Central memory CD4-positive, alpha-beta T cell (primary cell): Measurements from ENCODE around the gene NR1D2.
"Not testable (repeated sequence)": the region's sequence is repeated elsewhere in the genome, so short reads cannot be mapped to it uniquely, and the experiment has no call there.

Experiments used
- DNase-seq: peaks from one replicate; pipeline ENCODE4 v3.0.0; 2022

NR1D2 gene

DNA sequence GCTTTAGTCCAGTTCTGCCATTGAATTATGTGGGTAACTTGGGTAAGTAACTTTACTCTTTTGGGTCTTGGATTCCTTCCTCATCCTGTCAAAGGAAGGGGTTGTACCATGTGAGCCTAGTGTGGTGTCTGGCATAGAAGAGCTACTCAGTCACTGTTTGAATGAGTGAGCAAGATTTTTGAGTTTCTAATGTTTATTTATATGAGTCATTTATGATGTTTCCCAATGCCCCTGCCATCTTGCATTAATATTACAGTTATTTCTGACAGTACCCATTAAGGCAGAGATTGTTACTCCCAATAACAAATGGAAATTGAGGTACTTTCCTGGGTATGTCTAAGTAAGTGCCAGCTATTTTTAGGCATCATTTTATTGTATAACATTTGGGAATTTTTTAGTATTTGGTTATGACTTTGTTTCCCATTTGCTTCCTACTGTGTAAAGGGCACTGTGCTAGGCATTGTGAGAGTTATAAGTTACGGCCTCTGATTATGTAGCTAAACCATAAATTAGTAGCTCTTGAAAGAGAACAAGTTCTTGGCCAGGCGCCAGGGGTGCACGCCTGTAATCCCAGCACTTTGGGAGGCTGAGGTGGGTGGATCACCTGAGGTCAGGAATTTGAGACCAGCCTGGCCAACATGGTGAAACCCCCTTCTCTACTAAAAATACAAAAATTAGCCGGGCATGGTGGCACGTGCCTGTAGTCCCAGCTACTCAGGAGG lies 23.5 kb downstream of the NR1D2 start:
- DNase-seq: no peak

DNA sequence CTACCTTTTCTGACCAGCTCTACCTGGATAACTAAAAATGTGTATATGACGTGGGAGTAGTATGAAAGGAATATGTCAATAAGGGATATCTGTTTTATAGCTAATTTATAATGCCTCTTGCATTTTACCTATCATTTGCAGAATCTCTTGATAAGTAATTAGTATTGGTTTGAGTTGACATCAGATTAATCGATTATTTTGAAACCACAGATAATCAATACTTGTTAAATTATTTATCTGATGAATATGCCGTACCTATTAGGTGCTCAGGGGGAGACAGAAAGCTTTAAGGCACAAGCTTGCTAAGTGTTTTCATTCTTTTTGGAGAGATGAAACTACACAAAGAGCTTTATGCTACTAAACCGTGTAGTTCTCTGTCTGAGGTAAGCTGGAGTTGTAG lies 24.3 kb downstream of the NR1D2 start:
- DNase-seq: no peak

DNA sequence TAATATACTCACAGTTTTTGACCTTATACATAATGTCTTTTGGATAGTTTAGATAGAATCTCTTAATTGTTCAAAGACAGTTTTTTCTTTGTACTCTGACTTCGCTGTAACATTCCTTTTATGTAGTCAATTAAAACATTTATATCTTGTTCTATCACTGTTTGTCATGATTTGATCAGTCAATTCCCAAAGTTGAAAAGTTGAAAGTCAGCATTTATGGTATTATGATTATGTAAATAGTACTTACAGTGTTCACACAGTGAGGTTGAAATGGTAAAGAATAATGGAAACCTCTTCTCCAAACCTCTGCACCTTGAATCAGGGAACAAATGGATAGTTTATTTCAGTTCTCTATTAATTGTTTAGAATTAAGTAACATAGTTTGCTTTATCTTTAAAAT lies 26.6 kb downstream of the NR1D2 start:
- no peak for DNase-seq

DNA sequence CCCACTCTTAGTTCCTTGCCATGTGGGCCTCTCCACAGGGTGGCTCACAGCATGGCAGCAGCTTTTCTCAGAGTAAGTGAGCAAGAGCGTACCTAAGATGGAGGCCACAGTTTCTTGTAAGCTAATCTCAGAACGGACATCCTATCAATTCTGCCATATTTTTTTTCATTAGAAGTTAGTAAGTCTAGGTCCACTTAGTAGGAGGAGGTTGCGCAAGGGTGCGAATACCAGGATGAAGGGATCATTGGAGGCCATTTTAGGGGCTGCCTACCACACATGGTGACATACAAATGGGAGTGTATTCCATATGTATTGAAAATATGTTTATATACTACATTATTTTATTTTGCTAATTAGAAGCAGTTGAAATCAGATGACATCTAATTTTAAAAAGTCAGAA lies 31.5 kb downstream of the NR1D2 start:
- no peak for DNase-seq

DNA sequence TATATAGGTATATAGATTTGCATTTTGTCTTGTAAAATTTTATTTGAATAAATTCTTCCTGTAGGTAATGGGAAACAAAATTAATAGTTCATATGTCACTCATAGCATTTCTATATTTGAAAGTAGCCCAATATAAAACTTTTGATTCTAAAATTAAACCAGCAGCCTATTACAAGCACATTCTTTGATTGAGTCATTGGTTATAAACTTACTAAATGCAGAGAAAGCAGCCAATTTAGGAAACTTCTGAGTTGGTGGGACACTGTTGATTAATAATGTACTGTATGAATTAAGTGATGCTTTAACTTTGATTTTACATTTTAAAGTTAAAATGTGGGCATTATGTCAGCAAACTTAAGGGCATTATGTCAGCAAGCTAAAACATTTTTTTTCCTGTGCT lies 34.5 kb downstream of the NR1D2 start:
- DNase-seq: no peak

DNA sequence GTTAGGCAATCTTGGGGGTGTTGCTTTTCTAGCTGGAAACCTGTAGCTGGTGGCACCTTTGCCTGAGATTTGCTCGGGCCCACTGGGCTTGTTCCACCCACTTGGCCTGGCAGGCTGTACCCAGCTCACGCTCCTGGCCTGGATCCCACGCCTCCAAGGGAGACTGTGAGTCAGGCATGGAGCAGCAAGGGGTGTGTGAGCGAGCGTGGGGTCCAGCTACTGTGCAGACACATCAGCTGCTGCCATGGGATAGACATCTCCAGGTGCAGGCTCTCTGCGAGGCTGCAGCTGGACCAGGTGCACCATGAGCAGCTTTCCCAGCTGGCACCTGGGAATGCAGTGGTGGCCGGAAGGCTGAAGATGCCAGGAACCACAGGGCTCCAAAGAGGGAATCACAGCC lies 36.0 kb downstream of the NR1D2 start:
- no peak for DNase-seq

DNA sequence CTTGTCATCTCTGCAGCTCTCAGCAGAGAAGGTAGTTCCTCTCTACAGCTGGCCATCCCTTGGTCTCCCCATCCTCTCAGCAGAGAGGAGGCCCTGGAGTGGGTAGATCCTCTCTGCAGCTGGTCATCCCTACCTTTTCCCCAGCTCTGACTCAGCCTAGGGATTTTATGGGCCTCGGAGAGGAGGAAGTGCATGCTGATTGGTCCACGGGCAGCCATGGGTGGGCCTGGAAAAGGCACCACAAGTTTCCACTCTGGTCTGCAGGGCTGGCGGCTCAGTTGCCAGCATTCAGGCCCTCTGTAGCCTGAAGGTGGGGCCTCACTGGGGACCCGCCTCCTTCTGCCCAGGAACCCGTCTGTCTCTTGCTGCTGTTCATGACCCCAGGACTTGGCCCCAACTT lies 36.9 kb downstream of the NR1D2 start:
- DNase-seq: no peak

DNA sequence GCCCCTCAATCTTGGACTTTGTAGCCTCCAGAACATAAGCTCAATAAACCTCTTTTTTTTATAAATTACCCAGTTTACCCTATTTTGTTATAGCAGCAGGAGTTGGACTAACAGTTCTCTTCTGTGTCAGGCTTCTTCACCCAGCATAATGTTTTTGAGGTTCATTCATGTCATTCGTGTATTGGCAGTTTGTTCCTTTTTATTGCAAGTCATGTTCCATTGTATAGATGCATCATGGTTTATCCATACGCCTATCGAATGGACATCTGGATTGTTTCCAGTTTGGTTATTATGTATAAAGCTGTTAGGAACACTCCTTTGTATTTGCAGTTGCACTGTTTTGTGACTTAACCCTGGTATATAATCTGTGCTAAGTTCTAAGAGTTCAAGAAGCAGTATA lies 39.8 kb downstream of the NR1D2 start:
- DNase-seq: no peak

DNA sequence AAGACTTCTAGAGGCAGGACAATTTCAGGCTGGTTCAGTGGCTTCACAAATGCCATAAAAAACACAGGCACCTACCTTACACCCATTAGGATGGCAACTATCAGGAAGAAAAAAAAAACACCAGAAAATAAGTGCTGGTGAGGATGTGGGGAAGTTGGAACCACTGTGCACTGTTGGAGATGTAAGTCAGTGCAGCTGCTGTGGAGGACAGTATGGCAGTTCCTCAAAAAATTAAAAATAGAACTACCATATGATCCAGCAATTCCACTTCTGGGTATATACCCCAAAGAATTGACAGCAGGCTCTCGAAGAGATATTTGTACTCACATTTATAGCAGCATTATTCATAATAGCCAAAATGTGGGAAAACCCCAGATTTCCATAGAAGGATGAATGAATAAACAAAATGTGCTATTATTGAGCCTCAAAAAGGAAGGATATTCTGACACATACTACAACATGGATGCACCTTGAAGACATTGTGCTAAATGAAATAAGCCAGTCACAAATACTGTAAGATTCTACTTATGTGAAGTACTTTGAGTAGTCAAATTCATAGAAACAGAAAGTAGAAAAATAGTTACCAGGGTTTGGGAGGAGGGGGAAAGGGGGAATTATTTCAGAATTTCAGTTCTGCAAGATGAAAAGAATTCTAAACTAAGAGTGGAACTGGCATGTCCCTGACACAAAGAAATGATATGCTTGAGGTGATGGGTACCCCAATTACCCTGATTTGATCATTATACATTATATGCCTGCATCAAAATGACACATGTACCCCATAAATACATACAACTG lies 40.9 kb downstream of the NR1D2 start:
- no peak for DNase-seq

DNA sequence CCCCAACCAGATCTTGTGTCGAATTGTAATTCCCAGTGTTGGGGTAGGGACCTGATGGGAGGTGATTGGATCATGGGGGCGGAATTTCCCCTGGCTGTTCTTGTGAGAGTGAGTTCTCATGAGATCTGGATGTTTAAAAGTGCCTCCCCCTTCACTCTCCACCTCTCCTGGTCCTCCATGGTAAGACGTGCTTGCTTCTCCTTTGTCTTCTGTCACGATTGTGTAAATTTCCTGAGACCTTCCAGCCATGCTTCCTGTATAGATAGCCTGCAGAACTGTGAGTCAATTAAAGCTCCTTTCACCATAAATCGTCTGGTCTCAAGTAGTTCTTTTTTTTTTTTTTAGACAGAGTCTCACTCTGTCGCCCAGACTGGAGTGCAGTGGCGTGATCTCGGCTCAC lies 42.3 kb downstream of the NR1D2 start:
- DNase-seq: no peak

DNA sequence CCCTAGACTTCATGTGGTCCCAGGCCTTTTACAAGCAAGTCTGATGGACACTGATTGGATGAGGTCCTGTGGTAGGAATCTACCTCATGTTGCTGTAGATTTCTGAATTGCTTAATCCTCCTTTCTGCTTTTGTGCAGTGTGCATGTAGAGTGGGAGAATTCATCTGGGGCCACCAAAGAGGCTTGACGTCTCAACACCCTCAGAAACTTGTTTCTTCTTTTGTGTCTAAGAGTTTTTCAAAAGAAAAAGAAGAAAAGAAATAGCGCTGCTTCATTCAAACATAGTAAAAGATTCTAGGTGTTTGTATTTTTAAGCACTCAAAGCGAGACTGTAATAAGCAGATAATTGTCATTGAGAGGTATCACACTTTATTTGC lies 46.2 kb downstream of the NR1D2 start:
- DNase-seq: no peak

DNA sequence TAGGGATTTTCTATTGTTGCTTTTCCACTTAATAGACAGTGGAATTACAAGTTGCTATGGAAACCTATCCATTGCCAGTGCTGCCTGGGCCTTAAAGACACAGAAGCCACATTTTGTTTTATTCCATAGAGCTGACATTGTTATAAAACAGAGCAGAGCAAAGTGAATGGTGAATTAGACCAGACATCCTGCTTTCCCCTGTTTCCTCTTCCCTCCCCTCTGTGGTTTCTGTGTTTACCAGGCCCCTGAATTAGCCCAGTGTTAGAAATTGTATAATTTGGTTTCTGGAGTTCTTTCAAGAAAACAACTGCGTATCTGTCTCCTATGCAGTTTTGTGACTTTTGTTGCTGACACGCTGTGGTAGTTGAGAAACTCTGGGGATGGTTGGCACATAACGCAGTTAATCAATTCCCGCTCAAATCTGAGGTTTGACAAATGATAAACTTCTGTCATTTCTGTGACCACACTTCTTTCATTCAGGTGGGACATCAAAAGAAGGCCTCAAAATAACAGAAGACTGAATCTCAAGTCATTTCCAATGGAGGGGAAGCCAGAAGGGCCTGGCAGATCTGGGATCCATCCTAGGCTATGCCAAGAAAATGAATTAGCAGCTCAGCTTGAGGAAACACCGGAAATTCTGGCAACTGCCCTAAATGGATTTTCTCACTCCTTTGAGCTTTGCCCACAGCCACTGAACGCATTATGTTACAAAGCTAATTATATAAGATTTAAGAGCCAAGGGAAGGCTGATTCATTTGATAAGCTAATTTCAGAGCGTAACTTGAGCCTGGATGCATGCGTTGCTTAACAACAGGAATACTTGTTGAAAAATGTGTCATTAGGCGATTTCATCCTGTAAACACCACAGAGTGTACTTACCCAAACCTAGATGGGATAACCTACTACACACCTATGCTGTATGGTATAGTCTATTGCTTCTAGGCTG lies 46.9 kb downstream of the NR1D2 start:
- no peak for DNase-seq

DNA sequence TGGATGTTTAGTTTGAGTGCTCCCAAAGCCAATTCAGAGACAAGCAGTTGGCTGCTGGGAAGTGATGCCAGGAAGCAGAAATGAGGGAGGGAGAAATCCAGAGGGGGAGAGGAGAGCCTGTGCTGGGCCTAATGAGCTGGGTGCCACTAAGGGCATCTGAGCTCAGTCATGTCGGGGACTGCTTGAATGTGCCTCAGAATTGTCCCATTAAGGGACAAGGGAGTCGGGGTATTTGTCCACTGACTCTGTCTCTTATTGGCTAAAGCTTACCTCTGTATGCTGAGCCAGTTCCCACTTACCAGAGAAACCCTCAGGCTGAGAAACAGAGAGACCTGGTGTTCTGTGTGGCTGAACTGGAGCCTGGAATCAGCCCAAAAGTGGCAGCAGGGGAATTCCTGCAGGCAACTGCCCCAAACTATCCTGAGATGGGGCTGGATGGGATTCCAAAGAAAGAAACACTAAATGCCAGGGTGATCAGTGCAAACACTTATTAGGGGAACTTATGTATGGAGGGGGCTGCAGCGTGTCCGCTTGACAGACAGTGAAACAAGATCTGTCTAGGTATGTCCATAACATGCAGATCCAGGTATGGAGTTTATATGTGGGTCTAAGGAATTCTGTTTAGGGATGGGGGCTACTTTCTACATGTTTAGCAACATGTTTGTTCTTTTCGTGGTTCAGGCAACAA lies 48.6 kb downstream of the NR1D2 start:
- no peak for DNase-seq

DNA sequence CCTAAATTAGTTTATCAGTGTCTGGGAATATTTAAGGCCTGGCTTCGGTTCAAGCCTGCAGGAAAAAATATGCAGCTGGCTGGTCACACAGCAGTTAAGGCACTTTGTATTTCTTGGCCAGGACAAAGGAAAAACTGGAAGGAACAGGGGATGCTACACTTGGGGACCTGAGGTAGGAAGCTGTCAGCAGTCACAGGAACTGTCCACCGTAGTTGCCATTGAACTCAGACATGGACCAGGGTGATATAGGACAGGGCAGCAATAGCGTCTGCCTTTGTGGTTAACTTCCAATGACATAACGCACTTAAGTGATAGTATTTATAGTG lies 49.1 kb downstream of the NR1D2 start:
- no peak for DNase-seq

DNA sequence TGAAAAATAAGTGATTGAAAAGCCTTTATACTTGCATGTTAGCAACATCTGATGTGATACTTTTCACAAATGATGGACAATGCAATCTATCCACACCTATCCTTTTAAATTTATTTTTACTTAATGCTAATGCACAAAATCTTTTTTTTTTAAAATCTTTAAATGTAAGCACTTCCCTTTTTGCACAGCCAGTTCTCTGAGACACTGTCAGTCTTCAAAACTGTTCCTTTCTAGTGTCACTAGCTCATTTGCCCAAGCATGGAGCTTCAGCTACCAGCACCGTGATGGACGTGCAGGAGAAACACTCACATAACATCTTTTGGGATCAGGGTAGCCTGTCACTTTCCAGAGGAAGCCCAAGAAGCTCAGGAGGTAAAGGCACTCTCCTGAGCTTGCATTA lies 50.1 kb downstream of the NR1D2 start:
- no peak for DNase-seq

DNA sequence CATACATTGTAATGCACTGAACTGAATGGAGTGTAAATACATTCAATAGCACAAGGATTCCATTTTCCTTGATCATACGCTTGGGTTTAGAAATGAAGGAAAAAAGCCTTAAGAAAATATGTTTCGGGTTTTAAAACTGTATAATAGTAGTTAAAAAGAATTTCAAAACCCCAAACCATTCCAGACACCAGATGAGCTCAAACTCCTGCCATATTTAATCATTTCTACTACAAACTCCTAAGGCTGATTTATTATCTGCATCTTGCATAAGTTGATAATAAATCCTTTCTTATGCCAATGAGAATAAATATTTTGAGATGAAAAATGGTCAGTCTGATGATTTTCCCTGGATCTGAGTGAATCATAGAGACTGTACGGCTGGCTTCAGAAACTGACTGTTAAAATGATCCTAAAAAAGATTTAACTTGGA lies 51.0 kb downstream of the NR1D2 start:
- DNase-seq: no peak

DNA sequence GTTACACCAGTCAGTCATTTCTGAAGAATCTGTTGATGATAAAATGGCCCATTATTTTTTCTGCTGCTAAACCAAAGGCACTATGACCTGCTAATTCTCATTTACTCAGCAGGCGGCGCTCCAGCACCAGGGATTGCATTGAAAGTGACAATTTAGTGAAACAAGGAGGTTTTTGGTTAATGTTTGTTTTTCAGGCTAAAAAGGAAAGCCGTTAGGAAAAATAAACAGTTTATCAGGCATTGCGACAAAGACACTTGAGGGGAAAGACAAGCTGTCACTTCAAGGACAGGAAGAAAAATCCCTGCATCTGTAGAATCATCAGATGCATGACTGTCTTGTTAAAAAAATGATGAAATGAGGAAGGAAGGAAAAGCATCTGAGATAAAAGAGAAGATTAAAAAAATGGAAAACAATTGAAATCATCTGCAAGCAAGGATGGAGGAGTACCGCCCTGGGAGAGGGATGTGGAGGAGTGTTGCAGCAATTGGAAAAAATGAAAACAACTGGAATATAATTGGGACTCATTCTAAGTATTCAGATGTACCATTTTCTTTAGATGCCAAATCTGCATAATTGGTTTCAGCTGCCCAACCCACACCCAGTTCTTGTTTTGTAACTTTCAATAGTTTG lies 54.0 kb downstream of the NR1D2 start:
- DNase-seq: peak; percentile 19

DNA sequence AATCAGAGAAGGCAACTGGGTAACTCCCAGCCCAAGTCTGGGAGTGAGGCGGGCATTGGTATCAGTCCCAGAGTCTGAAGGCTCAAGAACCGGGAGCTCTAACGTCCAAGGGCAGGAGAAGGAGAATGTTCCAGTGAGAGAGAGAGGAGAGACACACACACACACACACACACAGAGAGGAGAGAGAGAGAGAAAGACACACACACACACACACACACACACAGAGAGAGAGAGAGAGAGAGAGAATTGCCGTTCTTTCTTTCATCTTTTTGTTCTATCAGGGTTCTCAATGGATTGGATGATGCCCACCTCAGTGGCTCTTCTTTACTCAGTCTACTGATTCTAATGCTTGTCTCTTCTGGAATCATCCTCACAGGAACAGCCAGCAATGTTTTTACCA lies 57.0 kb downstream of the NR1D2 start:
- DNase-seq: no peak

DNA sequence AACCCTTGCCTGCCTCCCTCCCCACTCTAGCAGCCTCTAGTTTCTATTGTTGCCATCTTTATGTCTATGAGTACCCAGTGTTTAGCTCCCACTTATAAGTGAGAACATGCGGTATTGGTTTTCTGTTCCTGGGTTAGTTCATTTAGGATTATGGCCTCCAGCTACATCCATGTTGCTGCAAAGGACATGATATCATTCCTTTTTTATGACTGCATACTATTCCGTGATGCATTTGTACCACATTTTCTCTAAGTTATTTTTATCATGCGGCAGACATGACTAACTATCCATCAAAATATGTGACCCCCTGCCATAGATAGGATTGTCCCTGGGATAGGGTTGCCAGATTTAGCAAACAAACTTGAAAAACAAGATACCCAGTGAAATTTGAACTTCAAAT lies 58.4 kb downstream of the NR1D2 start:
- DNase-seq: no peak

DNA sequence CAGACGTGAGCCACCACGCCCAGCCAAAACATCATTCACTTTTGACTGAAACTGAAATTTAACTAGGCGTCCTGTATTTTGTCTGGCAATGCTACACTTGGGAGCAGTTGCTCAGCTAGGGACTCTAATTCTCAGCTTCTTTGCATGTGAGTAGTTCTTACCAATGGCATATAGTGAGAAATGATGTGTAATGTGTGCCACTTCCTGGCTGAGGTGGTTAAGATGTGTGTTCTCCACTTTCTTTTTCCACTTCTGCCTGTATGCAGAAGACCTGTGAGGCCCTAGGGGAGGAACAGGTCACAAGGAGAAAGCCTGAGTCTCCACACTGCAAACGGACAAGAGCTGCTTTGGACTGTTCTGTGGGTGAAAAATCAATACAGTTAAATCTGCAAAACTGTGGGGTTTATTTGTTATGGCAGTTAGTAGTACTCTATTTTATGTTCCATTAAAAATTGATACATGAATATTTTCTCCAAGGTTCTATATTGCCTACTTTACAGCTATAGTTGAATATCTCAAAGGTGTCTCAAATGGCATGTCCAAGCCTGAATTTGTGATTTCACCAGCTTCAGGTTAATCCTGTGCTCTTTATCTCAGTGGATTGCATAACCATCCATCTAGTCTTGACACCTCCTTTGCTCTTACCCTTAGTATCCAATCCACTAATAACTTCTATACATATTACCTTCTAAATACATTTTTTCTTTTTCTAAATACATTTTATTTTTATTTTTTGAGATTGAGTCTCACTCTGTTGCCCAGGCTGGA lies 59.3 kb downstream of the NR1D2 start:
- no peak for DNase-seq

DNA sequence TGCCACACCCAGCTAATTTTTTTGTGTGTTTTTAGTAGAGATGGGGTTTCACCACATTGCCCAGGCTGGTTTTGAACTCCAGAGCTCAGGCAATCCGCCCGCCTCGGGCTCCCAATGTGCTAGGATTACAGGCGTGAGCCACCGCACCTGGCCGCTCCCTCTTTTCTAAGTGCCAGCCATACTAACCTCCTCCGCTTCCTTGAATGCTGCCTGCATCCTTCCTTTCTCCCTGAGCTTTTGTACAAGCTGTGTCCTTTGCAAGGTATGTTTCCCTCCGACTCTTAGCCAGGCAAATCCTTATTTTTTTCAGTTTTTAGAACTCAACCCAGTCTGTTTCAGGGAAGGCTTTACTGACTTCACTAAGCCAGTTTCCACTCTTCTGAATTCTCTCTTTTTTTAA lies 60.6 kb downstream of the NR1D2 start:
- no peak for DNase-seq

DNA sequence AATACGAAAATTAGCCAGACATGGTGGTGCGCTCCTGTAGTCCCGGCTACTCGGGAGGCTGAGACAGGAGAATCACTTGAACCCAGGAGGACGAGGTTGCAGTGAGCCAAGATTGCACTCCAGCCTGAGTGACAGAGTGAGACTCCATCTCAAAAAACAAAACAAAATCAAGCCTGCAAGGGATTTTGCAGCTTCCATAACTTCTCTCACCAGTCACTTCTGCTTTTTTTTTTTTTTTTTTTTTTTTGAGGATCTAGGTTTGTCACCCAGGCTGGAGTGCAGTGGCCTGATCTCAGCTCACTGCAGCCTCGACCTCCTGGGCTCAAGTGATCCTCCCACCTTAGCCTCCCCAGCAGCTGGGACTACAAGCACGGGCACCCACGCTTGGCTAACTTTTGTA lies 65.7 kb downstream of the NR1D2 start:
- not testable (repeated sequence) for DNase-seq
